ENCODE data around the gene TLE1.

GRCh38 chr9:81540142-81540710 lies 149.1 kb downstream of the TLE1 start:
- TF ChIP-seq CTCF (IDR thresholded peaks at IDR 0.05) (no peak), POLR2A (IDR thresholded peaks at IDR 0.05) (no peak)

Data from adrenal gland (tissue), 5 donors.